DMS153 treated with DMSO at 0.1 percent for 48 hours (cell line): ENCODE measurements around the gene TLR5.

Experiments
- DNase-seq: peaks from one replicate; lab custom pipeline; 2025; ENCODE audit not compliant: unreplicated experiment; lab: John Stamatoyannopoulos, UW

The TLR5 gene

GRCh38 chr1:223116950-223117349 lies 26.1 kb downstream of the TLR5 start:
- DNase-seq, result no peak

DNA sequence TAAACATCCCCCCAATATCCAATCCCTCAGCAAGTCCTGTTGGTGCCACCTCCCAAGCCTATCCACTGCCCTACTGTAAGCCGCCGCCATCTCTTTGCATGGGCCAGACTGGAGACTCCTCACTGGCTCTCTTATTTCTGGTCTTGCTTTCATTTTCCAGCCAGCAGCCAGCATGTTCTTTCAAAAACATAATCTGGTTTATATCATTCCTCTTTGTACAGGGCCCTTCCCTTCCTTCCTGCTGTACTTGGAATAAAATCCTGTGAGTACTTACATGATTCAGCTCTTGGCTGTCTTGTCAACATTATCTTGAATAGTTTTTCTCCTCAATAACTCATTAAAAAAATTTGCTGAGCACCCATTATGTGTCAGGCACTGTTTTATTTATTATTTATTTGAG lies 28.2 kb downstream of the TLR5 start:
- no peak for DNase-seq

DNA sequence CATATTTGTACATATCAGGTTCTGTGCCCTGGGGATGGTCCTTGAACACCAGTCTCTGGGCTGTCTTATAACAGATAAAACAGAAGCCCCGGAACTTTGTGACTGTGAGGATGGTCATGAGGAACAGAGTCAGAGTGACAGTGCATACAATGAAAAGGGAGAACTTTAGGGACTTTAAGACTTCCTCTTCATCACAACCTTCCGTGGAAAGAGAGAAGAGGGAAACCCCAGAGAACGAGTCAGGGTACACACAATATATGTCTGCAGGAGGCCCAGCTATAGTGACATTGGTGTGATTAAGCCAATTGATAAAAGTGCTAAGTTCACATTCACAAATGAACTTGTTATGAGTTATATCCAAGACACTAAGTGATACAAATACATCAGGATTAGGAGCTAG lies 32.1 kb downstream of the TLR5 start:
- no peak for DNase-seq

DNA sequence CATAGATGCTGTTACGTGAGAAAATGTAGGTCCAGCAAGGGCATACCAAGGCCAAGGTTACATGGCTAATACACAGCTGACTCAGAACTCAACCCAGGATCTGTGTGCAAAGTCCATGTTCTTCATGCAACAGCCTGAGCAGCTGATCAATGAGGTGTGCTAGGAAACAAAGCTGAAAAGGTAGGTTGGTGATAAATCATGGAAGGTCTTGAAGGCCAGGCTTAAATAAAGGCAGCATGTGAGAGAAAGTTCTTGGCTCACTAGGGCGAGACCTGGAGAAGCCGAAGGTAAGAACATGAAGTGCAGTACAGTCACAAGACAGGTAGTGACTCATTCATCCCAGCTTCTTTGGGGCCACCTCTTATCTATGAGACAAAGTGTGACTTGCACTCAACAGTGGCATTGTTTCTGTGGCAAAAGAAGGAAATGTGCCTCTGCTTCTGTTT lies 33.4 kb downstream of the TLR5 start:
- no peak for DNase-seq

GRCh38 chr1:223106856-223107255 lies 36.2 kb downstream of the TLR5 start:
- DNase-seq, result no peak

GRCh38 chr1:223105568-223105967 lies 37.5 kb downstream of the TLR5 start:
- DNase-seq, result no peak

DNA sequence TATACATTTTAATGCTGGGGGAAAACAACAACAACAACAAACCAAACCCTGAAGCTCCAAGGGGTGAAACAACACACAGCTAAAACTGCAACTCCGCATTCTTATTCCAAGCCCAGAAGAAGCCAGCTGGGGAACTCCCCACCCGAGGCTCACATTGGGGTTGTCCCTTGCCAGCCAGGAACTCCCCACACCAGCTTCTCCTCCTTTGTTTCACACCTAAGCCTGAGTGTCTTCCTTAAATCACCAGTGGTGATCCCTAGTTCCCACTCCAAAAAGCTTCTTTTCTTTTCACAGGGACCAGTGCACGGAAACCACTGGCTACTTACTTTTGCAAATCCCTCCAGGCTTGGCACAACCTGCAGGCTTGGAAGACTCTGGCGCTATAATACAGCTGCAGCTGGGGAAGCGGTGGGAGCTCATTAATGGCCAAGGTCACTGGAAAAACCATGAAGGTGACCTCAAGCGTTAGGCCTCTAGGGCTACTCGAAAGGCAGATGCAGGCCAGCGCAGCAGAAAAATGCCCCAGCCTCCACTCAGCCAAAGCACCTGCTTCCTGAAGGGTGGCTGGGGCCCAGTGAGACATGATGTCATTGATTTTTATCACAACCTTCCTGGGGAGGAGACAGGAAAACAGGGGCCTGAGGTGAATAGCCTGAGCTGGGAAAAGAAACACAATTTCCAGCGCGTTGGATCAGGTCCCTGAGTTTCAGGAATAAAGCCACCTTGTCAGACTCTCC lies 40.1 kb downstream of the TLR5 start:
- no peak for DNase-seq

DNA sequence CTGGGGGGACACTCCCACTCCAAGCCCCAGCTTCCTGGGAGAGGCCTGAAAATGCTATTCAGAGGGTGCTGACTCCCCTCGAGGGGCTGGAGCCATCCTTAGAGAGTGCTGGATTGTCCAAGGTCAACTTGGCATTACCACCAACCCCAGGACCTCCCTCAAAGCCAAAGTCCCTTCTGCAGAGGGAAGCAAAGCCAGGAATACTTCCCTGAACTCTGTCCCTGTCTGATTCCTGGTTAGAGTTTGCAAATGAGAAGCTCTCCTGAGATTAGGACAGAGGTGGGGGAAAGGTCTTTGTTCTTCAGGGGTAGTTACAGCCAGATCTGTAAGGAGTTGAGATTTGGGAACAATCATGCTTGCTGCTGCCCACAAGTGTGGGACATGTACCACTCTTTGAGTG lies 45.3 kb downstream of the TLR5 start:
- DNase-seq, result no peak

- DNase-seq, result no peak
These were observed 47.2 kb downstream of the TLR5 start for GRCh38 chr1:223095870-223096269.

- no peak for DNase-seq
These were observed 51.2 kb downstream of the TLR5 start for GRCh38 chr1:223091896-223092295.

DNA sequence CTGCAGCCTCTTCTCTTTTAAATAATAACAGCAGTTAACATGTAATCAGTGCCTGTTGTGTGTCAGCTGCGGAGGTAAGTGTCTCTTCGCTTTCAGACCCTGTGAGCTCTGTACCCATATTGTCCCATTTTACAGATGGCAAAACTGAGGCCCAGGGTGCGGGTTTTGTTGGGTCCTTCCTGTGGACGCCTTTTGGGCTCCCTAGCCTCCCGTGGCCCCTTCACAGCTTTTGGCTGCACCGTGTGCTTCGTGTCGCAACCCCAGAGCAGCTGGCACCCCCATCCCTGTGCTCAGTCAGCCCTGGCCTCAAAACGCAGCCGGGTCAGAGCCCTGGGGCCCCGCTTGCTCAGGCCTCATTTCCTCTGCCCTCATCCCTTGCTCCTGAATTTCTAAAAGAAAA lies 53.8 kb downstream of the TLR5 start:
- no peak for DNase-seq

DNA sequence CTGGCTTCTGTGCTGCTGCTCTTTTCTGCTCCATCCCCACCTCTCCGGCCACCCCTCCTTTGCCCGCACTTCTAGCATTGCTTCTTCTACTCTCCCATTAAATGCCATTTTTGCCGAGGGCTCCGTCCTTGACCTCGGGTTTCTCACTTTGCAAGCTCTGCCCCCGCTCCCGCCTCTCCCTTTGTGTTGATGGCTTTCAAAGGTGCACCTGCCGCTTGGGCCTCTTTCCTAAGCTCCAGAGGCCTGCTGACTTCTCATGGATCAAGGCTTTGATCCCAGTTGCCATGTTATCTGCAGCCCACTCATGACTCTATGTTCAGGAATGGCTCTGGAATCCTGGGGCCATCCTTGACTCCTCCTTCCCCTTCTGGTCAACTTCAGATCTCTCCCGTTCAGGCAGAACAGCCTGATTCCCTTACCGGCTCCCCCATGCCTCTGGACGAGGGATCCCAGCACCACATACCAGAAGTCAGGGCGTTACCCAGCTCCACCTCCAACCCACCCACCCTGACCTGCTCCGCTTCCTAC lies 54.3 kb downstream of the TLR5 start:
- DNase-seq, result no peak

- DNase-seq, result no peak
These were observed 55.5 kb downstream of the TLR5 start for GRCh38 chr1:223087291-223088255.

DNA sequence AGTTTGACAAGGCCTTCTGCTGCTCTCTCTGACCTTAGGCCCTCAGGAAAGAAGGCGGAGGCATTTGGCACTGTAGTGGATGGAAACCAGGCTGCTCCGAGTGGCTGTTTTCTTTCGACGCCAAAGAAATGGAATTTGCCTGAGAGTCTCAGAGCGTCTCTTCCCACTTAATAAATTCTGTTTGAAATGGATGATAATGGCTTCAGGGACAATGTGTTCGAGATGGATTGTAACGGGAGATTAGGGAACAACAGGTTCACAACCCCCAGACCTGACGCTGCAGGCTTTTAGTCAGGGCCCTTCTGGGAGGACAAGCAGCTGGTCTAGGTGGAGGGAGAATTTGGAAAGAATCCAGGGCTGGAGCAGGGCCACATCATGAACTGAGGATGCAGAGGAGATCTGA lies 58.6 kb downstream of the TLR5 start:
- DNase-seq, result no peak

DNA sequence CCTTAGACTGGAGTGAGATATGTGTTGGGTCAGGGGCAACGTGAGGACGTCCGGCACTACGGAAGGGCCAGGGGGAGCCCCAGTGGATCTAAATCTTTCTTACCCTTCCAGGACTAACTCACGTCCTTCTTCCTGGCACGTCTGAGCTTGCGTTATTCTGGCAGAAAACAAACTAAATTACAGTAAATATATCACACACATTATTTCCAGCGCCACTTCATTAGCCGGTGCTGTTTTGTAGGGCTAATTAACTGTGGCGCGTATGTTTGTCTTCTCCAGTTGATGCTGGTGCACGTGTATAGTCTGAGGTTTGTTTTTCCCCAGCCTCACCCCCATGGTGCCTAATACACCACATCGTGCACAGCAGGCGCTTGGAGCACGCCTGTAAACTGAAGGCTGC lies 59.2 kb downstream of the TLR5 start:
- DNase-seq, result no peak

GRCh38 chr1:223082914-223083313 lies 60.1 kb downstream of the TLR5 start:
- no peak for DNase-seq

DNA sequence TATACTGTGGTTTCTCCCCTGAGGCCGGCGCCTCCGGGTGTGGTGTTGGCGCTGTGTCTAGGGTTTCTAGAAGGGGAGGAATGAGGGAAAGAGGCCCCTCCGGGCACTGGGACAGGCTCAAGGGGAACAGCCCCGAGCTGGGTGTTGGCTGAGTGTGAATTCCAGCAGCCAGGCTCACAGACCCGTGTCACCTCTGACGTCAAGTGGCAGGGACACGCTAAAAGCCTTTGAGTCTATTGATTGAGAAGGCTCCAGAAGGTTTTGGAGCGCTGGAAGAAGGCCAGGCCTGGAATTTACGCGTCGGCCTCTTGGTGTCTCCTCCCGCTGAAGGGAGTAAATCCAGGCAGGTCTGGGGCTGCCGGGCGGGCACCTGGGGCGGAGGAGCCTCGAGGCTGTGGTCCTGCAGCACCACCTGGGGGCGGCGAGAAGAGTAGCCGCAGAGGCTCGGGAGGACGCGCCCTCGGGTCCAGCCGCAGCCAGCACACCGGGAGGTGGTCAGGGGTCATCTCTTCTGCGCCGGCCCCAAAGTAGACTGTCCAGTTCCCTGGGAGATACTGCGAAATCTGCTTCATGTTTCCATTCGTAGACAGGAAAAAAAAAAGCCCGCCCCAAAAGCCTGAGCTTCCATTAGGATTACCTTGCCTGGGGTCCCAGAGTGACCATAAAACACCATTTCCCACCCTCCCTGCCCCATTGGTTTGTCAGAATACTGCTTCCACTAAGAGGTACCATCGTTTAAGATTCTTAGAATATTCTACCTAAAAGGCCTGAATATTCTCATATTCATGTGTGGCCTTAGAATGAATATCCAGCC lies 61.7 kb downstream of the TLR5 start:
- DNase-seq, result peak; percentile 98

DNA sequence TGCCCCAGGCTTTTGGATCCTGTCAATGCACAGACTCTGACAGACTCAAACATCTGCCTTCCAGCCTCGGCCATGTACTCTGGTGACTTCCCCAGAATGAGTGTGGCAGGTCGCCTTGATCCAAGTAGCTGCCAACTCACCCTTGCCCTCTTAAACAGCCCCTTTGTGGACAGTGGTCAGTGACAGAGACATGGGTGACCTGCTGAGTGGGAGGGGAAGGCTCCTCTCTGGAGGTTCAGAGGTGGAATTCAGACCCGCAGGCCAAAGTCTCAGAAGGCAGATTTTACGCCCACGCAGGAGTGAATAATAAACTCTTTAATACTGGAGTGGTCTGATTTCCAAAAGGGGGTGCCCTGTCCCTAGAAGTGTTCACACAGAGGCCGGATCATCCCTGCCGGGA lies 63.5 kb downstream of the TLR5 start:
- no peak for DNase-seq

- DNase-seq, result no peak
These were observed 65.7 kb downstream of the TLR5 start for GRCh38 chr1:223077247-223077833.

DNA sequence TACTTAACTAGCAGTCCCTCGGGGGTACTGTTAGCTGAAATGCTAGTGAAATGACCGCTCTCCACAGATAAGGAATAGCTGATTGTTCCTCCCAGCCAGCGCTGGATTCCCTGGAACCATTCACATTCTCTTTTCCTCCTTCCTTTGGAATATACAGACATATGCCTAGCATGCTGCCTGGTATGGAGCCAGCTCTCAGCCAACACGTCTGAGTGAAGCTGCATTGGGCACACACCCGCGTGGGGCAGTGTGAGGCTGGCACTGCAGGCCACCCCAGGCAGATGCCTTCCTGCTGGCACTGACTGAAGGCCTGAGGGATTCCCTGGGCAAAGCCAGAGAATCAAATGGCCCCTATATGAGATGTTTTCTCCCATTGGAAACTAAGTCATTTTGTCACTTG lies 66.7 kb downstream of the TLR5 start:
- no peak for DNase-seq

- DNase-seq, result no peak
These were observed 67.2 kb downstream of the TLR5 start for GRCh38 chr1:223075834-223076233.
